Right ventricle myocardium superior (tissue), 1 donor: ENCODE data around the gene ASB18. TPM values are rescaled to one million over a fixed set of nuclear protein-coding genes. Genes with fewer than 3 reads are reported as not detected.

Experiments used
- ATAC-seq: fragments of 200-7000 bp; cut with Tn5 transposase; one replicate; pipeline ENCODE4 v1.9.1; 2020; ENCODE audit warnings: mild to moderate bottlenecking; ENCODE audit not compliant: poor library complexity
- DNase-seq: peaks from one replicate; pipeline ENCODE4 v3.0.0-alpha.2; 2020
- intact Hi-C: fragments of 100-400 bp; cut with DNase I; formaldehyde crosslinking; loops from one replicate; pipeline ENCODE4 v1.11.2; 2022
- total RNA-seq: library from RNA; stranded (reverse); fragmentation: NEBNext Ultra II Directional; extraction: Animal tissue kit (Norgen Biotek cat#: 25700); gene quantifications from one replicate; pipeline ENCODE4 v1.2.1, GENCODE V29; 2021
- donor health status: DM: no; HTN: yes; CAD: no; lungs with severe emphysema.

The ASB18 gene
- total RNA-seq, 1 donor from 2014 or later: 4.5 TPM

DNA sequence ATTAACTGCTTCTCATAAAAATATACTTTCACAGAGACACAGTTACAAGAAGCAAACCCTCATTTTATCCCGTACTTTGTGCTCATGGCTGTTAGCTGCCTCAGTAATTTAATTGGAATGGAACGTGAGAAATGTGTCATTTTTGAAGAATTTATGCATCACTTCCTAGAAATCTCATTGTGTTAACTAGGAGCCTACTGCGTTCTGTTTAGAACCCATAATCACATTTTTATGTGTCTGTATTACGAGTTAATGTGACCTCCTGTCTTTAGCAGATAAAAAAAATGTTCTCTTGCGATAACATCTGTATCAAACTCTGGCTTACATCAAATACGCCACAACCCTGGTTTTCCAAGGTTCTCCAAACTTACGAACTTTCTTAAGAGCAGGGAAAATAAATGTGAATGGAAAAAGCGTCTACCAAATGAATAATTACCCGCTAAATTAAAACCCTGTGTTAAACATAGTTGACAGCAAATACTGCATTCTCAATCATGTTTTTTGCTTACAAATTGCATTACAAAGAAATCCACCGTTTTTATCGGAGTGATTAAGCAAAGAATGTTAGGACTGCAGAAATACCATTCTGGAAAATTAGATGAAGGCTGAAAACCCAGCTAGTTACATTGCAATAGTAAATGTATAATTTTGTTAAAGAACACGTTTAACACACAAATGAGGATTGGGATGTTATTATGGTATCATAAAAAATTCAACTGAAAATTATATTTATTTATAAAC is 84.0 kb downstream of the ASB18 start:
- intact Hi-C loops: loop anchor here (5.0 kb wide), 1 partner anchor 403 kb away; no protein-coding TSS in a partner anchor
- no peak for ATAC-seq
- no peak for DNase-seq

GRCh38 chr2:236179236-236180075 is 84.8 kb downstream of the ASB18 start:
- no peak for DNase-seq
- ATAC-seq: no peak
- intact Hi-C loops: loop anchor here (5.0 kb wide), 1 partner anchor 402 kb away; no protein-coding TSS in a partner anchor

- DNase-seq (no peak), ATAC-seq (no peak)
- intact Hi-C loops: no loop called here
Measured at GRCh38 chr2:236178890-236179235, 85.3 kb downstream of the ASB18 start.

DNA sequence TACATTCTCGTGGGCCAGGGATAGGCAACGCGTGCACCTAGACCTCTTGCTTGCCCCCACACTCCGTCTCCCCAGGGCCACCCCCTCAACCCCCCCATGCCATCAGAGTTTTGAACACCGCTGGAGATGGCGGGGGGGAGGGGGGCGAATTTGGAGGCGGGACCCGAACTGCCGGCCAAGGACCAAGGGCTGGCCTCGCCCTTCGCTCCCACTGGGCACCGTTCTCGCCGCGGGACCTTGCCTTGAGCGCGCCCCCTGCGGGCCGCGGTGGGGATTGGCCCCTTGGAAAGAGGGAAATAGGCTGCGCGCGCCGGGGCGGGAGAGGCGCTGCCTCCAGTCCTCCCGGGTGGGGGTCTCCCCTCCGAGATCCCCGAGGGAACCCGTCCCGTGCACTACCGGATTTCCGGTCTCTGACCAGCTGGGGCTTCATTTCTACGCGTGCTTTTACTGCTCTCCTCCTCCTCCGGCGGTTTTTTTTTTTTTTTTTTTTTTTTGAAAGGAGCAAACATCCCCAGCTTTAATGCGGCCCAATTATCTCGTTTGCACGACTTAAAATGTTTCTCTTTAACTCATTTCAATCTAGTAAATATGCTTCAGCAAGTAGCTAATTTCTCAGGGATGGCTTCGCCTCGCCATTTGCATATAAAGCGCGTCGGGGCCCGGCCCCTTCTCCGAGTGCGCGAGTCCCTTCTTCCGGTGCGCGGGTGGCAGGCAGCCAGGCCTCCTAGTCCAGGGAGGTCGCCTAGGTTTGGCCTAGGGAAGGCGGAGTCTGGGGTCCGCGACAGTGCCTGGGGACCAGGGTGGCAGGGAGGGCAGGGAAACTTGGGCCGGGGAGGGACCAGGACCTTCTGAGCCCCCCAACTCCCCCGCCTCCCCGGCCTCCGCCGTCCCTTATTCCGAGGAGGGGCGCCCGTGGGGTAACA is 86.0 kb downstream of the ASB18 start:
- DNase-seq (peak; percentile 76), ATAC-seq (peak; percentile 84)
- intact Hi-C loops: no loop called here

DNA sequence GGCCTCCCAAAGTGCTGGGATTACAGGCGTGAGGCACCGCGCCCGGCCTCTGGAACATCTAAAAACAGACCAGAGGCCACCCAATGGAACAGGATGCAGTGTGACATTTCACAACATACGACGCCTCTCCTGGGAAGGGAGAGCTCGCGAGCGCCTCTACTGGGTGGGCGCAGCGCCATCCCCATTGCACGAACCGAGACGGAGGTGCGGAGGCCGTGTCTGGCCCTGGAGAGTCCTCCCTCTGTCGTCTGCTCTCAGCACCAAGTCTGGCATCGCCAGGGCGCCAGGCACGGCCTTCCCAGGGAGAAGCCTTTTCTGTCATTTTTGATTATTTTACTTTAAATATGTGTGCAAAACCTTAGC is 86.6 kb downstream of the ASB18 start:
- intact Hi-C loops: no loop called here
- ATAC-seq: peak; percentile 54
- DNase-seq: peak; percentile 56

DNA sequence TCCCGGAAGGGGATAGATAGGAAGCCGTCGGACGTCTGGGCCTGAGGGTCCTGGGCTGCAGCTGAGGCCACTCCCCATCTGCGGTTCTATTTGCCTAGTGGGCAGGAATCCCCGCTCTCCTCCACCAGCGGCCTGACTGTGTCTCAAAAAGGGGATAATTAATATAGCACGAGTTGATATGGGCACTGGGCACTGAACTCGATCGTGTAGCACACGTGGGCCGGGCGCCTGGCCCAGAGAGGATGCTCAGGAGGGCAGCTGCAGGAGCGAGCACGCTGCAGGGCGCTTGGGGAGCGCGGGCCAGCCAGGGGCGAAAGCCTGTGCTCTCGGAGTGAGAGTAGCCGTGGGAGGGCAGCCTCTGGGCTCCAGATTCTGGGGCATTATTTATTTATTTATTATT is 87.3 kb downstream of the ASB18 start:
- ATAC-seq: no peak
- intact Hi-C loops: no loop called here
- no peak for DNase-seq

DNA sequence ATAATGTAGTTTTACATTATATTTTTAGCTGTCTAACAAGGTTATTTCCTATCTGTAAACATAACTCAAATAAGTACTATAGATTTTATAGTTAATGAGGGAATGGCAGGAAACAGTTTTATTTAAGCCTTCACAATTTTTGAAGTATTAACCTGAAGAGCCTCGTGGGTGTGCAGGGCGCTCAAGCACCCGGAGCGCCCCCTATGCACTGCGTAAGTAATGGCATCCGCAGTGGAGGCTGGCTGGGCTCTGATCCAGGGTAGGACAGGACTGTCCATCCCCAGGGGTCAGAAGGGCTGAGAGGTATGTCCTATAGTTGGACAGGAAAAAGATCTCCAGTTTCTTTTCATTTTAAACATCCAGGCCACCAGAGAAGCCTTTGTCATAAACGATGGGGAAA is 87.8 kb downstream of the ASB18 start:
- no peak for DNase-seq

DNA sequence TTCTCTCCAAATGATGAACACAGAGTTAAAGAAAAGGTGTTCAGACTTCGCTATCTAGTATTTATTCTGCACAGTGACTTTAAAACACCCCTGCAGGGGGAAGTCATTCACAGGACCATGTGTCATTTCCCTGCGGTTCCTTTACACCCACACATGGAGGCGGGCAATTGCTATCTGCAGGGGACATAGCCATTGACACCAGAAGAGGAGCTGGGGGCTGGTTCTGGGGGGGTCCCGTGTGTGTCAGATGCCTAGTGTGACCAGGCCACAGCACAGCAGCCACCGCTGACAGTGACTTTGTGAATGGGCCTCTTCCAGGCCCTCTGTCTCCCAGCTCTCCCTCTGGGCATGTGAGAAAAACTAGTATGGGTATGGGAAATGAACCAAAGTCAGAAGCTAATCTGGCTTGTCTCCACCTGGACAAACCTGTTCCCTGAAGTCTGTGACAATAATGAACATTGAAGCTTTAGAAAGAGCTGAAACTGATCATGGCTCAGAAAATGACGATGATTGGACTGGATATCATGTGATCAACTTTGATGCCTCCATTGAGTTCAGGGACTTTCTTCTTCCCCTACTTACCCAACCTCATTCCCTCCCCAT is 88.6 kb downstream of the ASB18 start:
- intact Hi-C loops: no loop called here
- ATAC-seq (no peak), DNase-seq (no peak)

More for the DNA sequence above, 87.8 kb downstream of the ASB18 start:
- no peak for ATAC-seq
- intact Hi-C loops: no loop called here

DNA sequence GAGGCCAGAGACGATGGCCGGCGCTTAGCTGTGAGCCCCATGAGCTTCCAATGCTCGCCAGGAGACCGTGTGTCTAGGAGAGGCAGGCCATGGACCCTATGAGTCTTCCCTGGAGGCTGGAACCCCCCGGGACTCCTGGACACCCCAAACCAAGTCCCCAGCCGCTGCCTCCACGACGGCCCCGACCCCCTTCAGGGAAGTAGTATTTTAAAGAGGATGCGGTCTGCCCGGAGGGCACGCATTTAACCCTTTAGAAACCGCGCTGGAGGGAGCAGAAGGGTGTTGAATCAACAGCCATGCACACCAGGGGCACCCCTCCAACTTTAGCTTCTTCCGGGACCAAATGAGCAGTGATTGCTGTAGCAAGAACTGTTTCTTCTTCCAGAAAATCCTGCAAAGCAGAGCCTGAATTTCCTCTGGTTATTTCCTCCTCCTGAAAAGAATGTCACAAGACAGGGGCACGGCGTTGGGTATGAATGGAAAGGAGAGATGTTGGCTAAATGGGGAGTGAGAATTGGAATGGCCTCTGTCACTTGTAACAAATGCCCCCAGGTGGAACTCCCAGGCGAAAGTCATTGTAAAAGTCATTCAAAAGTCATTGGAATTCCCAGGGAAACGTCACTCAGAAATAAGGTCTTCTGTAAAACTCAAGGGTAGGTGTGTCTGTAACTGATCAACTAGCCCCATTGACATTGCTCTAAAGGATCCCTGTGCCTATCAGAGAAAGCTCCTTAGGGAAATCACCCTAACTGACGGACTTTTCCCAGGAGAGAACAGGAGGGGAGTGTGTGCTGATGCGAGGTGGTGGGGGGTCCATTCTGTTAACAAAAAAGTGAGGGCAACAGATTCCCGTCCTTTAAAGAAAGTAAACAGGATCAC is 90.2 kb downstream of the ASB18 start:
- DNase-seq: no peak
- intact Hi-C loops: no loop called here
- ATAC-seq: no peak

- no peak for ATAC-seq
- intact Hi-C loops: no loop called here
- DNase-seq: no peak
Measured at GRCh38 chr2:236173036-236173728, 91.0 kb downstream of the ASB18 start.

DNA sequence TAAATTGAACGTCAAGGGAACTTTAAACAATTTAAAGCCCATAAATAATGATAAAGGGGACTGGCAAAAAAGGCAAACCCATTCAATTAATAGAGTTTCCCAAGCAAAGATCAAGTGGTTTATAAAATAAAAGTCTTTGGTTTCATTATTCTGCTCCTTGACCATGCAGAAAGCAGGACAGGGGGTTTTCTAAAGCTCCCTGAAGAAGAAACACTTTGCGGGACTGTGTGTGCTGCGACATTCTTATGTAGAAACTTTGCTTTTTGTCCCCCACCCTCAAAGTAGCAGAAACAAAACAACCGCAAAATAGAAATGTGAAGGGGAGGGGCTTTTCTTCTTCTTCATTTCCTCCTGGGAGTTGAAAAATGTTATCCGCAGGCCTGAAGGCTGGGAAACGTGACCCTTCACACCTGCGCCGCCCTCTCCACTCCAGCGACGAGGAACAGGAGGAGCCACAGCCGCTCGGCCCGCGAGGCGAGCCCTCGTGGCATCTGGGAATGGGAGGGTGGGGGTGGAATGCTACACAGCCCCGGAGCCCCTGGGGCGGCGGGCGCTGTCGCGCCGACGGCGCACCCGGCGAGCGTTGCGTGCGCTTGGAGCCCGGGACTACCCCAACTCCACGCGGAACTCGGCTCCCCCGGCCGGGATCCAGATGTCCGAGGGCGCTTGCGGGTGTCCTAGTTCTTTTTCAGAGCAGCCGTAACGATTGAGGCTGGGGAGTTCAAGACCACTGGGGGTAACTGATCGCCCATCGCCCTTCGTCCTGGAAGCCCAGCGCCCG is 91.8 kb downstream of the ASB18 start:
- DNase-seq (no peak), ATAC-seq (no peak)
- intact Hi-C loops: no loop called here

DNA sequence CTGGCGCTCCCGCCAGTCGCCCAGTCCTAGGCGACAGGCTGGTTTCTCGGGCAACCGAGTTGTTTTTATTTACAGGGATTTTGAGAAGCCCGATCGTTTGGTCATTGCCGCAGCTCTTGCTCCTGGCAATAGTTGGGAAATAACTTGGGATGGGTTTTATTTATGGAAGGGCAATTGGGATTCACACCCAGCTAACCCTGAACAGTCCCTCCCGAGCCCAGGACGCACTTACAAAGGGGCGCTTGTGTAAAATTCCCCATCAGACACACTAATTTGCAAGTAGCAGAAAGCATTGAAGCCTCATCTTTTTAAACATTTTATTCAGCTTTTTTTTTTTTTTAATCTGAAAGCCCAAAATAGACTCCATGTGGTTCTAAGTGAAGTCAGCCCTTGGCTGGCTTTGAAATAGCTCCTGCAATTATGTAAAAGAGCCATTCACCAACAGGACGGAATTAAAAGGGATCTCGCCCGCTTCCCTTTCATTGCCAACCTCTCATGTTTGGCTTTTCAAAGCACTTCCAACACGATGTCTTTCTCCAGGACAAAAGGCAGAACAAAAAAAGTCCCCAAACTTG is 92.4 kb downstream of the ASB18 start:
- DNase-seq (no peak), ATAC-seq (no peak)
- intact Hi-C loops: no loop called here

- DNase-seq (no peak), ATAC-seq (no peak)
- intact Hi-C loops: no loop called here
Measured at GRCh38 chr2:236171181-236171679, 93.0 kb downstream of the ASB18 start.

DNA sequence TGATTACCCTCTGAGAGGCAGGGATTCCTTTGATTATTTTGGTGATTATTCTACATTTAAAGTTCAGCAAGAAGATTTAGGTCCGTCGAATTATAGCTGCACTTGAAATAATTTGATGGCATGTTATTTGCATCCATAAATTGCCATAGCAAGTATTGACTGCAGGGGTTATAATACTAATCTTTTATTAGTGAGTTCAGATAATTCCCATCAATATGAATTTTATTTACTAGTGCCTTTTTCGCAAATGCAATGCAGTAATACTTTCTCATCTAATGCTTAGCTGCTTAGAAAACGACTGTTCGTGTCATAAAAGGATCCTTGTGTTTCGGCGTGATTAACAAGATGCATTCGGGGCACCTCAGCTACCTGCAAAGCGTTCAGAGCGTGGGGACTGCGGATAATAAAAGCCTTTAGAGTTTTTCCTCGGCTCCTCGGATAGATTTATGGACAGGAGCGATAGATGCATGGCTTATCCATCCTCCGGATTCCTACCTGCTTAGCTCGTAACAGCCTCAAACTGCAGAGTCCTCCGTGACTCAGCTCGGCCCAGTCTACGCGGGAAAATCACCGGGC is 93.5 kb downstream of the ASB18 start:
- intact Hi-C loops: no loop called here
- DNase-seq (no peak), ATAC-seq (no peak)

- DNase-seq (no peak), ATAC-seq (no peak)
- intact Hi-C loops: no loop called here
Measured at GRCh38 chr2:236169741-236170589, 94.2 kb downstream of the ASB18 start.
